ENCODE measurements around the gene NHLRC2. TPM values are rescaled to one million over a fixed set of nuclear protein-coding genes. Genes with fewer than 3 reads are reported as not detected.

Gene NHLRC2
- total and polyA plus RNA-seq, 2 of the 13 experiments (the other 11 are each of a cell fraction or from before 2014, with no cell fraction given): 7.6 to 12.7 TPM

DNA sequence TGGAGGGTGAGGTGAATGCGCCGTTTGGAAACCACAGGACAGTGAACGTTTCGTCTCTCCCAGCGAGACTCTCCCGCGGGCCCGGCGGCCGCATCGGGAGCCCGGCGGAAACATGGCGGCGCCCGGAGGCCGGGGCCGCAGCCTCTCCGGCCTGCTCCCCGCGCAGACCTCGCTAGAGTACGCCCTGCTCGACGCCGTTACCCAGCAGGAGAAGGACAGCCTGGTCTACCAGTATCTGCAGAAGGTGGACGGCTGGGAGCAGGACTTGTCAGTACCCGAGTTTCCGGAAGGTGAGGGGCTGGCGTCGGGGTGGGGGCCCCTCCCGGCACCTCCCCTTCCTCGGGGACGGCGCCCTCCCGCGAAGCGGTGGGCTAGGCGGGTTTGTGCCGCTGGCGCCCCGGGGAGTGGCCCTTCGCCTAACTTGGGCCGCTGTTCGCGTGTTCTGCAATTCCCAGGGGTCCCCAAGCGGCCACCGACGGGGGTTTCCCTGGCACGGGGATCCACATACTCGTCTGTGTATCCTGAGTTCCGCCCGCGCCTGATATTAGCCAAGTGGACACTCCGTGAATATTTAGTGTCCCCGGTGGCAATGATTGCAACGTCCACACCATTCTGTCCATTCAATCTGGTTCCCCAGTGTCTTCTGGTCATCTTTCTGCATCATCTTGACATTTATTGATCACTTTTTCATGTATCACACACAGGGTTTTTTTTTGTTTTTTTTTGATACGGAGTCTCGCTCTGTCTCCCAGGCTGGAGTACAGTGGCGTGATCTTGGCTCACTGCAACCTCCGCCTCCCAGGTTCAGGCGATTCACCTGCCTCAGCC is 514 bp downstream of the NHLRC2 start (continued):
- TF ChIP-seq, protein P1, sequence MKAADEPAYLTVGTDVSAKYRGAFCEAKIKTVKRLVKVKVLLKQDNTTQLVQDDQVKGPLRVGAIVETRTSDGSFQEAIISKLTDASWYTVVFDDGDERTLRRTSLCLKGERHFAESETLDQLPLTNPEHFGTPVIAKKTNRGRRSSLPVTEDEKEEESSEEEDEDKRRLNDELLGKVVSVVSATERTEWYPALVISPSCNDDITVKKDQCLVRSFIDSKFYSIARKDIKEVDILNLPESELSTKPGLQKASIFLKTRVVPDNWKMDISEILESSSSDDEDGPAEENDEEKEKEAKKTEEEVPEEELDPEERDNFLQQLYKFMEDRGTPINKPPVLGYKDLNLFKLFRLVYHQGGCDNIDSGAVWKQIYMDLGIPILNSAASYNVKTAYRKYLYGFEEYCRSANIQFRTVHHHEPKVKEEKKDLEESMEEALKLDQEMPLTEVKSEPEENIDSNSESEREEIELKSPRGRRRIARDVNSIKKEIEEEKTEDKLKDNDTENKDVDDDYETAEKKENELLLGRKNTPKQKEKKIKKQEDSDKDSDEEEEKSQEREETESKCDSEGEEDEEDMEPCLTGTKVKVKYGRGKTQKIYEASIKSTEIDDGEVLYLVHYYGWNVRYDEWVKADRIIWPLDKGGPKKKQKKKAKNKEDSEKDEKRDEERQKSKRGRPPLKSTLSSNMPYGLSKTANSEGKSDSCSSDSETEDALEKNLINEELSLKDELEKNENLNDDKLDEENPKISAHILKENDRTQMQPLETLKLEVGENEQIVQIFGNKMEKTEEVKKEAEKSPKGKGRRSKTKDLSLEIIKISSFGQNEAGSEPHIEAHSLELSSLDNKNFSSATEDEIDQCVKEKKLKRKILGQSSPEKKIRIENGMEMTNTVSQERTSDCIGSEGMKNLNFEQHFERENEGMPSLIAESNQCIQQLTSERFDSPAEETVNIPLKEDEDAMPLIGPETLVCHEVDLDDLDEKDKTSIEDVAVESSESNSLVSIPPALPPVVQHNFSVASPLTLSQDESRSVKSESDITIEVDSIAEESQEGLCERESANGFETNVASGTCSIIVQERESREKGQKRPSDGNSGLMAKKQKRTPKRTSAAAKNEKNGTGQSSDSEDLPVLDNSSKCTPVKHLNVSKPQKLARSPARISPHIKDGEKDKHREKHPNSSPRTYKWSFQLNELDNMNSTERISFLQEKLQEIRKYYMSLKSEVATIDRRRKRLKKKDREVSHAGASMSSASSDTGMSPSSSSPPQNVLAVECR (CRISPR knock-in tag; IDR thresholded peaks at IDR 0.05; ENCODE audit: borderline replicate concordance): peak; percentile 54; the same call in 1 of the 2 replicates
- TF ChIP-seq, protein P2, sequence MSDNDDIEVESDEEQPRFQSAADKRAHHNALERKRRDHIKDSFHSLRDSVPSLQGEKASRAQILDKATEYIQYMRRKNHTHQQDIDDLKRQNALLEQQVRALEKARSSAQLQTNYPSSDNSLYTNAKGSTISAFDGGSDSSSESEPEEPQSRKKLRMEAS (IDR thresholded peaks at IDR 0.05): peak; percentile 78
- TF ChIP-seq NFIC (IDR thresholded peaks at IDR 0.05; ENCODE audit: low read length): 0 out of 2 replicates have a peak, but pooled peaks have one; percentile 8
- TF ChIP-seq ATF7-NPFF (CRISPR knock-in tag; IDR thresholded peaks at IDR 0.05; ENCODE audit: low read depth): peak; percentile 44
- no peak for TF ChIP-seq CBX1 (IDR thresholded peaks at IDR 0.05; ENCODE audit: low read depth)
- TF ChIP-seq DNMT1 (CRISPR knock-in tag; IDR thresholded peaks at IDR 0.05): peak; percentile 41; the same call in 1 of the 2 replicates
- TF ChIP-seq TEAD3 (CRISPR knock-in tag; optimal IDR thresholded peaks at IDR 0.05; ENCODE audit: borderline replicate concordance): peak; percentile 17
- TF ChIP-seq ZNF331 (CRISPR knock-in tag; IDR thresholded peaks at IDR 0.05): no peak
